ENCODE results near the gene FAT1. TPM values are rescaled to one million over a fixed set of nuclear protein-coding genes. Genes with fewer than 3 reads are reported as not detected.

The FAT1 gene
- total RNA-seq, 6 experiments from 2014 or later, result 32.9 to 173 (median 69.7) TPM

- DNase-seq, result no peak
- TF ChIP-seq POLR2A (IDR thresholded peaks at IDR 0.05) (no peak), CTCF (IDR thresholded peaks at IDR 0.05) (no peak)
Measured at GRCh38 chr4:186591651-186592050, 132.0 kb downstream of the FAT1 start.

GRCh38 chr4:186588503-186588902 lies 135.2 kb downstream of the FAT1 start:
- no peak for ATAC-seq
- H3K9me3 ChIP-seq, result no peaks in the 10 kb centered on the region
- TF ChIP-seq CTCF (IDR thresholded peaks at IDR 0.05), result no peak
- TF ChIP-seq POLR2A (IDR thresholded peaks at IDR 0.05), result no peak
- no peaks in the 10 kb centered on the region for H3K4me1 ChIP-seq
- no peak overlapping the region for H3K27ac ChIP-seq
- DNase-seq, result no peak
- H3K27me3 ChIP-seq, result no peaks in the 10 kb centered on the region
- 100% methylated on average over 1 of the region's 20 CpGs for WGBS (ENCODE audit: insufficient coverage, low coverage, low lambda C conversion rate, missing lambda C conversion rate)
- no peak overlapping the region for H3K4me3 ChIP-seq
- intact Hi-C loops (cut with DNase I), result loop anchor here (10.0 kb wide), 1 partner anchor 294 kb away; no protein-coding TSS in a partner anchor
- H3K36me3 ChIP-seq, result peaks cover 0 to 3% (median 1%) of the 10 kb centered on the region in 4 donors

More at GRCh38 chr4:186591651-186592050, 132.0 kb downstream of the FAT1 start:
- Histone ChIP-seq H3K27me3 (no peaks in the 10 kb centered on the region), H3K9me3 (no peaks in the 10 kb centered on the region), H3K36me3 (peaks cover 0 to 19% (median 2%) of the 10 kb centered on the region in 4 donors), H3K4me3 (no peak overlapping the region), H3K4me1 (no peaks in the 10 kb centered on the region), H3K27ac (no peak overlapping the region)
- intact Hi-C loops (cut with DNase I), result no loop called here
- WGBS (ENCODE audit: insufficient coverage, low coverage, low lambda C conversion rate, missing lambda C conversion rate), result 78% methylated on average over 2 of the region's 6 CpGs
- no peak for ATAC-seq

GRCh38 chr4:186587416-186588018 lies 136.1 kb downstream of the FAT1 start:
- peak; percentile 65 to 70 (median 68) for DNase-seq
- no peaks in the 10 kb centered on the region for H3K27me3 ChIP-seq
- peaks cover 0 to 3% (median 0%) of the 10 kb centered on the region in 4 donors for H3K36me3 ChIP-seq
- peak; percentile 80 to 87 (median 84) for ATAC-seq
- H3K4me1 ChIP-seq, result no peaks in the 10 kb centered on the region
- no peak overlapping the region for H3K27ac ChIP-seq
- intact Hi-C loops (cut with DNase I), result loop anchor here (10.0 kb wide), 1 partner anchor 293 kb away; no protein-coding TSS in a partner anchor
- peak; percentile 71 to 93 (median 93) for TF ChIP-seq CTCF (IDR thresholded peaks at IDR 0.05)
- TF ChIP-seq POLR2A (IDR thresholded peaks at IDR 0.05), result no peak
- H3K4me3 ChIP-seq, result no peak overlapping the region
- H3K9me3 ChIP-seq, result no peaks in the 10 kb centered on the region
- WGBS (ENCODE audit: insufficient coverage, low coverage, low lambda C conversion rate, missing lambda C conversion rate), result 14% methylated on average over 4 of the region's 4 CpGs

- H3K36me3 ChIP-seq, result peaks cover 0 to 3% (median 0%) of the 10 kb centered on the region in 4 donors
- no peak overlapping the region for H3K4me3 ChIP-seq
- no peak overlapping the region for H3K27ac ChIP-seq
- WGBS (ENCODE audit: insufficient coverage, low coverage, low lambda C conversion rate, missing lambda C conversion rate), result 74% methylated on average over 7 of the region's 8 CpGs
- TF ChIP-seq CTCF (IDR thresholded peaks at IDR 0.05) (no peak), POLR2A (IDR thresholded peaks at IDR 0.05) (no peak)
- DNase-seq (no peak), ATAC-seq (no peak)
- intact Hi-C loops (cut with DNase I), result loop anchor here (10.0 kb wide), 1 partner anchor 291 kb away; no protein-coding TSS in a partner anchor
- no peaks in the 10 kb centered on the region for H3K27me3 ChIP-seq
- H3K9me3 ChIP-seq, result no peaks in the 10 kb centered on the region
- H3K4me1 ChIP-seq, result no peaks in the 10 kb centered on the region
Measured at GRCh38 chr4:186586205-186586604, 137.5 kb downstream of the FAT1 start.

Data from right lobe of liver (tissue), 6 donors.